Suppressor macrophage treated with lipopolysaccharide for 1 hour (primary cell): Measurements from ENCODE around the gene ARPC2.

Experiments used
- DNase-seq, 3 donors: peaks; one replicate each; pipeline ENCODE4 v3.0.0-alpha.2; 2020 to 2022

Gene ARPC2

DNA sequence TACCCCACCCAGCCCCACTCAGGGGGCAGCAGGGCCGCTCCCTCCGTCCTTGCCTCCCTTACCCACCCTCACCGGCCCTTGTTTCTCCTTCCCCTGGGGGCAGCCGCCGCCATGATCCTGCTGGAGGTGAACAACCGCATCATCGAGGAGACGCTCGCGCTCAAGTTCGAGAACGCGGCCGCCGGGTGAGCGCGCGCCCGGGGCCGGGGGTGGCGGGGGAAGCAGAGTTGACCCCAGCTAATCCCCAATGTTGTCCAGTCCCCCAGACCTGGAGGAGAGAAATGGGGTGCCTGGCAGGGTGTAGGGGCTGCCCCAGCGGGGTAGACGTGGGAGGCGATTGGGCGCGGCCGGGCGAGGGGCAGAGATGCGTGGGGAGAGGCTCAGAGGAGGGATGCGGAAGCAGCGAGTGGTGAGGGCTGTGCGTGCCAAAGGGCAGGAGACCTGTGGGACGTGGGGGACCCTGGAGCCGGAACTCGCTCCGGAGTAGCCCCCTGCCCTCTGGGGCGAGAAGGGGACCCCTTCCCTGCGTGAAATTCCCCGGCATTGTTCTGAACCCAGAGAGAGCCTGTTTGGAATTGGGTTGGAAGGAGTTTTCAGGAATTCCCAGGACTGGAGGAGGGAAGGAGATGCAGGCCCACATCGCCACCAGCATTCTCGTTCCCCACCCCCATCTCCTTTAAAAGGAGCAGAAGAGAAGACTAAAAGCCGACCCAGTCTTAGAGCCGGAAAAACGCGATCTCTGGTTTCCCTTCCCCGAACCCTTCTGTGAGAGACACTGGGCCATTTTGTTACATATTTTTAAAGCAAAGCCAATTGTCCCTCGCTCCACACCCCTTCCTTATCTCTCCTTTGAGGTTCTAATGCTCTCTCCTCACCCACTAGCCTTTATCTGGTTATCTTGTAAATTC is 625 bp downstream of the ARPC2 start:
- peak; percentile 85 to 91 (median 87) for DNase-seq

DNA sequence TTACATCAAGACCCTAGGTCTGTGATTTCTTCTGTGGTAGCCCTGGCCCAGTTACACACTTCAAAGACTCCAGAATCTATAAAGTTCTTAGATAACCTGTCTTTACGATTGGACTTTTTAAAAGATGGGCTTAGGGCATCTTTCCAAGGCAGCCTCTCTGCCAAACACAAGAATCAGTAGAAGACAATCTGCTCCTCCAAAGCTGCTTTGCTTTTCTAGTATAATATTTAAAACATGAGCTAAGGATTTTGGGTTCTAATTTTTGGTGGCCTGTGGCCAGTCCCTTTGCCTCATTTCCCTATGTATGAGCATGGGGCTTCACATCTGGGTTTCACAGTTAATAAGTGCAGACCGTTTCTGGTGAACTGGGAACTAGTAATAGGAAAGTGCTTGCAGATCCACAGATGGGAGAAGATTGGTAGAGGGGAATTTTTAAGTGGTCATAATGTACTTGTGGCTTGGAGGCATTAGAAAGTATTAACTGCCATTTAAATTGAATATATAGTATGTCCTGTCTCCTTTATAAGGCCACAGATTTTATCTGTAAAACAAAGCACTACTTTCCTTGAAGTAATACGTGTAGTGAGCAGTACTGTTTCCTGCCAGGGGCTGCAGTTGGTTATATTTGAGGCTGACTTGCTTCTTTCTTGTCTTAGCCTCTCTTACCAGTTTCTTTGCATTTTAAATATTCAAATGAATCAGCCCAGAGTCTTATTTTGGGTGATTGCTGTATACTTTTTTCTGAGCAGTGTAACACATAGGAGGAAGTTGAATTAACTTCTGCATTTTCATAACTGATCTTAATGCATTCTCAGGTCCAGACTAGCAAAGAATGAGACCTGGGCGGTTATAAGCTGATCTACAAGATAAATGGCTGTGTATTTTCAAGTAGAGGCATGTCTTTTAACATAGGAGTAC is 1.5 kb downstream of the ARPC2 start:
- peak; percentile 46 to 77 (median 73) for DNase-seq

DNA sequence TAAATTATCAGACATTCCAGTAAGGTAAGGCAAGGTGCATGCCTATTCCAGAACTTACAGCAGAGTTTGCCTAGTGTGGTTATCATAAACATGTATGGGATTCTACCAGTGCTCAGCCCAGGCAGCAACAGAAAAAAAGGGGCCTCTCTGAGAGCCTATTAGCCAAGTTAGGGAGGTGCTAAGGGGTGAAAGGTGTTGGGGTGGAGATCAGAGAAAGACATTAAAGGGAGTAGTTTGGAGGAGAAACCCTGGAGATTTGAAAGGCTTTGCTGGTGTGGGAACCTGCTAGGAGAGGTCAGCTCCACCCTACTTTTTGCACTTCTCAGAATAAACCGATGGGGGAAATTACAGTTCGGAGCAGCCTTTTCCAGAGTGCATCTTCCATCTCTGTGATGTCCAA is 2.9 kb downstream of the ARPC2 start:
- peak in 1 of 3 donors; percentile 13 for DNase-seq

DNA sequence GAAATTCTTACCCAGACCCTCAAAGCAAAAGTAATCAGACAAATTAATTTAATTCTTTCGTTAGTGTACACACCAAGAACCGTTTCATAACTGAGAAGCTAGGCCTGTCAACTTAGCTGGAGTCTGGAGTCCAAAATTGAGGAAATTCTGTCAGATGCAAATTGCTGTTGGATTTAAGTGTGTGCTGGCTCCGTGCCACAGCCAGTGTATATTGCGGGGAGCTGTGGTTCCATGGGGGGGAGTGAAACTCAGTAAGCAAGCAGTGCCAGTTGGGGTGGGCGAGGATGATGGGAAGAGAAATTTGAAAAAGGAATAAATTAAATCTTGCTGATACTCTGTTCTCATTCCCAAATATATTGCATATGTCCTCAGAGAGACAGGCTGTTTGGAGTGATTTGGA is 4.0 kb downstream of the ARPC2 start:
- peak in 2 of 3 donors; percentile 38 to 47 for DNase-seq

DNA sequence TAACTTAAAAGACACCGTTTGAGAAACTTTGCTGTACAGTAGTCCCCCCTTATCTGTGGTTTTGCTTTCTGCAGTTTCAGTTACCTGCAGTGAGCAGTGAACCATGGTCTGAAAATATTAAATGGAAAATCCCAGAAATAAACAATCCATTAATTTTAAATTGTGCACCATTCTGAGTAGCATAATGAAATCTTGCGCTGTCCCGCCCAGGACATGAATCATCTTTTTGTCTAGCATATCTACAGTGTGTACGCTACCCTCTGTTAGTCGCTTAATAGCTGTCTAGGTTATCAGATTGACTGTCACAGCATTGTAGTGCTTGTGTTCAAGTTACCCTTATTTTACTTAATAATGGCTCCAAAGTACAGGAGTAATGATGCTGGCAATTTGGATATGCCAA is 6.1 kb downstream of the ARPC2 start:
- peak; percentile 33 to 59 (median 44) for DNase-seq

DNA sequence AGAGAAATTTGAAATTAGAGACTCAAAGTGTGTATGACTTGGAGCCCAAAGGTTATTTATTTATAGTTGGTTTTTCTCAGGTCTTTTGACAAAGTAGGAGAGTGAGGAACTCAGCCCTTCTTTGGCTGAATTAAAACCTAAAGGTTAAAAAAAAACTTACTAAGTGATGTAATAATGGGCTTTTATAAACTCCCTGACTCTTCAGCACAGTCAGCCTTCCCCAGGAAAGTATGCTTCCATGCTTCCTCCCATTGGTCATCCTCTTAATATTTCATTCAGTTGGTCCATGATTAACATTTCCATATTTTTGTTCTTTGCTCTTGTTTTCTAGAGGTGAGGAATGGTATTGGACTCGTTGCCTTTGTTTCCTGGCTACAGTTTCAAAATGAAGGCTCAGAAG is 7.2 kb downstream of the ARPC2 start:
- peak; percentile 63 to 80 (median 78) for DNase-seq

DNA sequence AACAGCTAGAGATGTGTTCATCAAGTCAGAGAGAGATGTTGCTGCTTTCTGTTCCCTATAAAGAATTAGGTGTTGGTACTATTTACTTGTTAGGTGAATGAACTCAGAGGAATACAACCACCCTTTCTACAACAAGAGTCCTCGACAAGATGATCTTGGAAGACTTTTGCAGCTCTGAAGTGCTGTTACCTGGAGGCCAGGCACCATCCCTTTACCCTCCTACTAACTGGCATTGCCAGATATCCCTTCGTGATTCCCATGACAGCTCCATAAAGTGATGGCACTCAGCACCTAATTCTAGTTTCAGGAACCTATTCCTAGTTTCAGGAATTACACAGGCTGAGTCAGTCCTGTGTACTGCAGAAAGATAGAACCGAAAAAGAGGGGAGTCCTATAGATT is 9.9 kb downstream of the ARPC2 start:
- DNase-seq = no peak

DNA sequence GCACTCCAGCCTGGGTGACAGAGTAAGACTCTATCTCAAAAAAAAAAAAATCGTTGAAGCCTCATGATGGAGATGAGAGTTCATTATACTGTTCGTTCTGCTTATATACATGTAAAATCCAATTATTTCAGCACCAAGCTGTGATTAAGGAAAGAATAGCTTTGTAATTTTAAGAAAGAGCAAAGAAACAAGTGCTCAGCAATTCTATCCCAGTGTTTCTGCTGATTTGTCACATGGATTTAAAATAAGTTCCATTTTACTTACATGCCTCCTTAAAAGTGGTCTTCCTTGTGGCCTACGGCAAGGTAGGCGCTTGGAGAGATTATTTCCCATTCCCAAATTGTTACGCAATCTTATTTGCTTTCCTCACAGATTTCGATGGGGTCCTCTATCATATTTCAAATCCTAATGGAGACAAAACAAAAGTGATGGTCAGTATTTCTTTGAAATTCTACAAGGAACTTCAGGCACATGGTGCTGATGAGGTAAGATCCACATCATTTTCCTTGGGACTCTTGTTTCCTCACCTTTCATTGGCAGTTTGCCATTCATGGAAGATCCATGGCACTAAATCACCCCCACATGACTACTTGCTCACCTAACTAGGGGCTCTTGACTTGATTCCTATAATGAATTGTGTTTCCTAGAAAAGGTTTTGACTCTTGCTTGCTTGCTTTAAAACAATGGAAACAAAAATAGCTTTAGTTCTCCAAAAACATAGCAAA is 11.5 kb downstream of the ARPC2 start:
- DNase-seq = peak in 2 of 3 donors; percentile 33 to 56

DNA sequence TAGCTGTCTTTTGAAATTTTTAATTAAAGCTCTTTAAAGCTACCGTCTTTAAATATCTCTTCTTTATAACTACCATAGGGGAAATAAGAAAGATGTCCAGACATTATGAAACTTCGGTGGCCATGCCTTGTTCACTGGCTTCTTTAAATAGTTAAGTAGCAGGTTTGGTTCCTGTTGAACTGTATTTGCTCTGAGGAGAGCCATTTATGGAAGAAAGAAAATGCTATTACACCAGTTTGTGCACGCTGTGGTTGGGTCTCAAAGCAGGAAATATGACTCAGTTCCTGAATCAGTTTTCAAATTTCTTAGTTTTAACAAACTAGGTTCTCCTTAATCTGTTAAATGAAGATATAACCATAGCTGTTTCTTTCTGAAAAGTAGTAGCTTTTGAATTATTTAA is 12.2 kb downstream of the ARPC2 start:
- peak; percentile 68 to 88 (median 83) for DNase-seq

DNA sequence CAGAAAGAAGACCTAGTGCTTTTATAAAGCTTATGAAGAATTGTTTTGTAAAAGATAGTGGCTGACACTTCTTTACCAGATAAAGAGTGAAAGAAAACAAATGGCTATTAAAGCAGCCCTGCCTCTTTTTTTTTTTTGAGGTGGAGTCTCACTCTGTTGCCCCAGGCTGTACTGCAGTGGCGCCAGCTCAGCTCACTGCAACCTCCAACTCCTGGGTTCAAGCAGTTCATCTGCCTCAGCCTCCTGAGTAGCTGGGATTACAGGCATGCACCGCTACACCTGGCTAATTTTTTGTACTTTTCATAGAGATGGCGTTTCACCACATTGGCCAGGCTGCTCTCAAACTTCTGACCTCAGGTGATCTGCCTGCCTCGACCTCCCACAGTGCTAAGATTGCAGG is 12.9 kb downstream of the ARPC2 start:
- DNase-seq = no peak

DNA sequence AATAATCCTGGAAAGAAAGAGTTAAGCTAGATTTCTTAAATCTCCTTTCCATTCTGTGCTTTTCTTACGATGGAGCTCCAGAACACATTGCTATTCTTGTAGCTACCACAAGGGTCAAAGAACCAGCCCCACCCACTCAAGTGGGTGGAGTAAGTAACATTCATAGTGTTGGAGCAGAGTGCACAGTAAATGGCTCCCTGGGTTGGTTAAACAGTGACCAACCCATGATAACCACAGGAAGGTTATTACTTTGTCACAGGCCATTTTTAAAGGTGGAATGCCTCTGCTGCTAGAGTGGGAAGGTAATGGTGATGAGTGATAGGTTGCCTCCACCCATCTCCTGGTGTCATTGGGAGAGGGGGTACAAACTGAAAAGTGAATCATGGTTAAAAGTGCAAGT is 13.9 kb downstream of the ARPC2 start:
- DNase-seq = peak; percentile 56 to 62 (median 59)

DNA sequence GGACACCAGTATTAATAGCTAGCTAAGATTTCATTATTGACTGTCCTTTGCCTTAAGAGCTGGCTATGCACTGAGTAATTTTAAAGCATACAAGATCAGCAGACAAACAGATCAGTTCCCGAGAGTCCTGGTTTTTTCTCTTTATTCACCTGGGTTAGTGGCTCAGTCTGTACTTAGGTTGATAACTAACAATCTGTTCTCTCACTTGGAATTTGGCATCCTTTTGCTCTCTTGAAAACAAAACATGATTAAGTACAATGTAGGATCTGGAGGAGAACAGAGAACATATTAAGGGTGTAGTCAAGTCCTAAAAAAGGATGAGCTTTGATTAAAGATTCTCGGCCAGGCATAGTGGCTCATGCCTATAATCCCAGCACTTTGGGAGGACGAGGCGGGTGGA is 16.6 kb downstream of the ARPC2 start:
- DNase-seq = no peak

DNA sequence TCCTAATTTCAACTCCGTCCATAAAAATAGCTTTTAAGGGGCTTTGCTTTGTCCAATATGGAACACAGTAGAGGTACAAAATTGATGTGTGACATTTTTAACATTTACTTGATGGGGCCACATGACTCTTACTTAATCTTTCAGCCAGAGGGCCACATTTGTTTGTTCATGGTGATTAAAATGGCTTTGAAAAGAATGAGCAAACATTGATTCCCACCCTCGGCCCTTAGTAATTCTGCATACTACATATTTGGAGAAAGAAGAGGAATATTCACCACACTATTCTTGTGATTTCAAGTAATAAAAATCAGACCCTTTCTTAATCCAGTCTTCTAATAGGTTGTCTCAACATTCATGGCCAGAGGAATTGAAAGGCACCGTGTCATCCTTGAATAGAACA is 17.5 kb downstream of the ARPC2 start:
- no peak for DNase-seq

DNA sequence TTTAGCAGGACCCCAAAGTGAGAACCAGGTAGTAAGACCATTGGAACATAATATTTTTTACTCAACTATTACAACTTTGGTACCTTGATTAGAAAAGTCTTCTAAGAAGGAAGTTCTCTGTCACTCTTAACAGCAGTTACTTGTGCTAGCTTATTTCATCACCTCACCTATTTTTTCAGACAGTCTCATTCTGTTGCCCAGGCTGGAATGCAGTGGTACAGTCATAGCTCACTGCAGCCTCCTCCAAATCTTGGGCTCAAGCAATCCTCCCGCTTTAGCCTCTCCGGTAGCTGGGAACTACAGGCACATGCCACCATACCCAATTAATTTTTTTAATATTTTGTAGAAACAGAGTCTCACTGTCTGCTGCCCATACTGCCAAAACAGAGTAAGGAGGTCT is 18.0 kb downstream of the ARPC2 start:
- DNase-seq = no peak

DNA sequence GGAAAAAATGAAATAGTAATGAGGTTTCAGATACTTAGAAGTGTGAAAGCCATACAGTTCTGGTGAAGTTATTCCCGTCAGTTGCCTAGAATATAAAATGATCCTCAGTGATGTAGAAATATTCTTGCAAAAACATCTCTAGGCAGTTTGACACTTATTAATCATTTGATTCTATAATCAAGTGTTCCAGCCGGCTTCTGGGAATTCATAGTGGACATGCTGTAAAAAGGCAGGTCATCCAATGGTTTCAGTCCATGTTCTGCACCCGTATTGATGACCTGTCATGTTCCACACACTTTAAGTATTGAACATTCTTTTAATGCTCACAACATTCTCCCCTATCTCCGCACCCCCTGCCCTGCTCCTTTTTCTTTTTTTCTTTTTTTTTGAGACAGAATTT is 19.8 kb downstream of the ARPC2 start:
- no peak for DNase-seq

DNA sequence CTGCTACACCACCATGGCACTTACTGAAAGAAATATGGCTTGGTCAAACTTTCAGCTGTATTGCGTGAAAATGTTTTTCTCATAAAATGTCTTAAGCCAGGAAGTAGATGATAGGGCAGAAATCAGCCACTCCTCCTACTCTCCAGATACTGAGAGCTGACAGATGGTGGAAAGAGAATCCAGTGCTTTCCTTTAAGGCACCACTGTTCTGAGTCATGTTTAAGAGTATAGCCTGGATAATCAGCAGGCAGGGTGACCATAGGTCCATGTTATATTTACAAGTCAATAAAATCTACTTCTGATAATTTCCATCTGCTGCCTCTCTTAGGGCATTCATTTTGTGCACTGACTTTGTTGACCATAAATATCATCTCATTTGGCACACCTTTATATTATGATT is 21.9 kb downstream of the ARPC2 start:
- no peak for DNase-seq

DNA sequence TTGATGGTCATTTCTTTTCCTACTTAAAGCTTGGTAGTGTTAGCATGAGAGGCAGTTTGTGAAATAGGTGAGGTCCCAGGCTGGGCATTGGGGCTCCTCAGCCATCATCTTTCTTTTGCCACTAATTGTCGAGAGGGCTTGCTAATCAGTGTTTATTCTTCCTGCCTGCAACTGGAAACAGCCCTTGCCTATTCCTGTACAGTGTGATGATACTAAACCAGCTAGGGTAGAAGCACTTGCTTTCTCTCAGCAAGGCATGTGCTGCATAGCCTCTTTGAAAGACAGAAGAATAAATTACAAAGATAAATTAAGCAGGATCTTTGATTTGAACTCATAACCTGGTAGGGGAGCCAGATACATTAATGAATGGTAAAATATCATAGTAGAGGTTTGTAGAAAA is 27.2 kb downstream of the ARPC2 start:
- no peak for DNase-seq

DNA sequence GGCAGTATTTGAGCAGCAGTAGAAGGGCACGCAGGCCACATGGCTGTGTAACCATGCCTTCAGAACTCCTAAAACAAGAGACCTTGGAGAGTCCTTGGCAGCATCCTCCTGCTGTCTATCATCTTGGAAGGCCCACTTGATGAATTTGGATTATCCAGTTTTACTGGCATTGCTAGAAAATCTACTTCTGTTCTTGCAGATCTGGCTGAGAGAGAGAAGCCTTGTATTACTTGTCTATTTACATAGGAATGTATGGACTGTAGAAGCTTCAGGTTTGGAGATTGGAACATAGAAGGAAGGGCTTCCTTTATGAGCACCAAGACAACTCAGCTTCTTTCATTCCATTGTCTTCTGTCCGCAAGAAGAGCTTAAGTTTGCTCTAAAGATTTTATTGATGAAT is 27.7 kb downstream of the ARPC2 start:
- DNase-seq = no peak

DNA sequence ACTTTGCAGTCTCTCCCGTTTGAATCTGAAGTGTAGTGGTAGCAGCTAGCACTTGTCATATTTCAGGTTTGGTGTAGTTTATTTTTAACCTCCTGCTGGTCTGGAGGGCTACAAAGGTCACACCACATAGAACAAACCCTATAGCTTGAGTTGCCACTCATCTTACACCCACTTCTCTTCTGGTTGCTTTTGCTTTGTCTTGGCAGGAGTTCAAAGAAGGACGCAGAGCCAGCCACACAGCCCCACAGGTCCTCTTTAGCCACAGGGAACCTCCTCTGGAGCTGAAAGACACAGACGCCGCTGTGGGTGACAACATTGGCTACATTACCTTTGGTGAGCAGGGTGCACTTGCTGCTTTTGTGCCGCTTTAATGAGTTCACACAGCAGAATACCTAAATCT is 28.2 kb downstream of the ARPC2 start:
- no peak for DNase-seq

DNA sequence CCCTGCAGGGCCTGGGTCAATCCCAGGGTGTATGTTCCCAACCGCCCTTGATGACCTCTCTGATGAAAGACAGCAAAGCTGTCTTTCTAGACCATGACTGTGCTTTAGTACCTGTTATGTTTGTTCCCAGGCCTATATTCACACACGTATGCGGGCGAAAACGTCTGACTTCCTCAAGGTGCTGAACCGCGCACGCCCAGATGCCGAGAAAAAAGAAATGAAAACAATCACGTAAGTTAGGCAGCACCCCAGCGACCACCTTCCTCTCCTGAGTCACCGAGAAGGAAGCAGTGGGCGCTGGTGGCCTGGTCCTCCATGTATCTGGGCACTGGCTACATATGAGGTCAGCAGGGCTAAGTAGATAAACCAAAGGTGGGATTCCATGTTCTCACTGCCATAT is 32.7 kb downstream of the ARPC2 start:
- DNase-seq = peak in 1 of 3 donors; percentile 18

DNA sequence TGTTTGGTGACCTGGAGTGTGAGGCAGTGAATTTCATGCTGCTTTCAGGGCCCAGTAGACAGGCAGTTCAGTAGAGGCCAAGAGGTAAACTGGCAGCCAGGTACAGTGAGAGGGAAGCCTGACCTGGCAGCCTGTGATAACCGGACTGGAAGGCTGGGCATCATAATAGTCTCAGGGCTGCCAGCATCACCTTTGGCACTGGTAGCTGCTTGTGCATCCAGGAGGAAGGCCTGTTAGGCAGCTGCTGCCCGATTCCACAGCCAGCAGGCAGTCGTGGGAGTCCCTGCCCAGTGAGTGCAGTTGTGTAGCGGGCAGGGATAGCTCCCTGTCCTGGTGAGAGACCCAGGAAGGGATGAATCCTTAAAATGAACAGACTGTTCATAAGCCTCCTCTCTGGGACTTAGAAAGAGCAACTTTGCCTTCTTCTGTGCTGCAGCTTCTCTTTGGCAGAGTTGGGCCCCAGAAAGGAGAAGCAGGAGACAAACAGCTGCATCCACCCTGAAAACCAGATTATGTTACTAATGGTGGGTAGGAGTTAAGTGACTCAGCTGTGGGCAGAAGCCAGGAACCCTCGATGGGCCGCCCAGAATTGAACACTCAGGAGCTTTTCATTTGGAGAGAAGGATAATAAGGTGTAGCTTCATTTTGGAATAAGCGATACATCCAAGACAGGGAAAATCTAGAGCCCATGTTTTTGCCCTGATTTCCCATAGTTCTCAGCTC is 35.7 kb downstream of the ARPC2 start:
- peak; percentile 75 to 85 (median 84) for DNase-seq

DNA sequence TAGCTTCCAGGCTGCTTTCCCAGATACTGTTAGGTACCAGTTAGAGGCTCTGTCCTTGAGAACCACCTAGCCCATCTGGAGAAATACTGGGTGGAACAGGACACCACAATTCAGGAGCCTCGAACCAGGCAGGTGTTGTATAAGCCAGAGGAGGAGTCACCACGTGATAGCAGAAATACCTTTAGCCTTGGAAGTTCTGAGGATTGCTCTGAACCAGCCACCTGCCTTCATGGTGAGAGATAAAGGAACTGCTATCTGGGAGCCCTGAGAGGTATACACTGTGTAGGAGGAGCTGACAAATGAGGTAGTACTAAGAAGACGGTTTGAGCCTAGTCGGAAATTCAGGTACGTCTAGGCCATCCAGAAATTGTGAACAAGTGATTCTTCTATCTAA is 36.2 kb downstream of the ARPC2 start:
- no peak for DNase-seq
